GM21526 (cell line): ENCODE data around the gene POLD2.
"Not testable (repeated sequence)": the region's sequence is repeated elsewhere in the genome, so short reads cannot be mapped to it uniquely, and the experiment has no call there.

Source experiments
- ATAC-seq: cut with Tn5 transposase; IDR thresholded peaks from one replicate; pipeline ENCODE4 v1.9.1; 2021; ENCODE audit warnings: moderate library complexity; ENCODE audit not compliant: unreplicated experiment, low FRiP score

Gene POLD2

DNA sequence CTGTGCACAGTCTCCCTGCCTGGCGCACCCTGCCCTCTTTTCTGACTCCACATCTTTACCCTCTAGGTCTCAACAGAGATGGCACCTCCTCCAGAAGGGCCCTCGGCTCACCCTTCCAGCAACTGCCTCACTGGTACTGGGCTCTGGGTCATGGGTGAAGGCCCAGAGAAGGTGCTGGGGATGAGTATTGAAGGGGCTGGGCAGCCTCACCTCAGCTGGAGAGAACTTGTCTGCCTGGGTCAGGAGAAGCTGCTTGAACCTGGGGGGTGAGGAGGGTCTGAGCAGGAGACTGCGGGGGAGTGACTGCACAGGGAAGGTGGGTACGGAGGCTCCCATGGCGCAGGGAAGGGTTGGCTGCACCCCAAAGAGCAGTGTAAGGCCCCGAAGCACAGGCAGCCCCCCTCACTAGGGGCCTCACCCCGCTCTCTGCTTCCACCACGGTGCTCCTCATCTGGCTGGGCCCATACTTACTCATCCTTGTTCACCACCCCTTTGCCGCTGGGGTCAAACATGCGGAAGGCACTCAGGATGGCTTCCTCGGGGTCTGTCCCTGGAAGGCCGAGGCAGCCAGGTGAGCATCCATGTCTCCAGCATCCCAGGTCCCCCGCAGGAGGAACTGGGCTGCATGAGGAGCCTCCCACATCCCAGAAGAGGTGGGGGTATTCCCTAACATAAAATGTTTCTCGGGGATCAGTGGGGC lies 16.1 kb upstream of the POLD2 start:
- ATAC-seq, result no peak

DNA sequence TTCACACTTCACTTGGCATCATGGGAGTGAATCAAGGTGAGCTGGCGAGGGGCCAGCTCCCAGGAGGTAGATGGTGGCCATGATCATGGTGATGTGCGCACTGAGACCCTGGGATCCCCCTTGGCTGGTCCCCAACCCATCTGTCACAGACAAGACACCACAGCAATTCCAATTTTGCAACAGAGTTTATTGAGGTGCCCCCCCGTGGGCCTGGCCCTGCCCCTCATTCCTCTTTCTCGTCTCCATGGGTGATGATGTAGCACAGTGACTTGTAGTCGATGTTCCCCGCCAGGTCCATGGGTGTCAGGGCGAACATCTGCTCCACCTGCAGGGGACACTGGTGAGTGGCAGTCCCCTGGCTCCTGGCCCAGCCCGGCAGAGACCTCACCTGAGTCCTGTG lies 15.3 kb upstream of the POLD2 start:
- no peak for ATAC-seq

DNA sequence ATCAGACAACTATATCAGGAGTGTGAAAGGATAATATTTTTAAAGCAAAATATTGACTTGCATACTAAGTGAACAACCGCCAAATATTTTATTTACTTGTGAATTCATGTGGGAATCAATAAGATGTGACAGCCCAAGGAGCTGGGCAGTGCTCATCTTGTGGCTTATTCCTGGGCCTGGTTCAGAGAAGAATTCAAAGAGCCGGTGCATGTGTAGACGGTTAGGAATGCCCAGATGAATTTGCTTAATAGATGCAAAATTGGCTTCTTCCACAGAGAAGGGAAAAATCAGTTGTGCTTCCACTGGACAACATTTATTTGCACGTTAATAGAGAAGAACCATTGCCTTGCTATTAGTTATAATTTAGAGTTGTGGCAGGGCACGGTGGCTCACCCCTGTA lies 13.4 kb upstream of the POLD2 start:
- ATAC-seq, result no peak

DNA sequence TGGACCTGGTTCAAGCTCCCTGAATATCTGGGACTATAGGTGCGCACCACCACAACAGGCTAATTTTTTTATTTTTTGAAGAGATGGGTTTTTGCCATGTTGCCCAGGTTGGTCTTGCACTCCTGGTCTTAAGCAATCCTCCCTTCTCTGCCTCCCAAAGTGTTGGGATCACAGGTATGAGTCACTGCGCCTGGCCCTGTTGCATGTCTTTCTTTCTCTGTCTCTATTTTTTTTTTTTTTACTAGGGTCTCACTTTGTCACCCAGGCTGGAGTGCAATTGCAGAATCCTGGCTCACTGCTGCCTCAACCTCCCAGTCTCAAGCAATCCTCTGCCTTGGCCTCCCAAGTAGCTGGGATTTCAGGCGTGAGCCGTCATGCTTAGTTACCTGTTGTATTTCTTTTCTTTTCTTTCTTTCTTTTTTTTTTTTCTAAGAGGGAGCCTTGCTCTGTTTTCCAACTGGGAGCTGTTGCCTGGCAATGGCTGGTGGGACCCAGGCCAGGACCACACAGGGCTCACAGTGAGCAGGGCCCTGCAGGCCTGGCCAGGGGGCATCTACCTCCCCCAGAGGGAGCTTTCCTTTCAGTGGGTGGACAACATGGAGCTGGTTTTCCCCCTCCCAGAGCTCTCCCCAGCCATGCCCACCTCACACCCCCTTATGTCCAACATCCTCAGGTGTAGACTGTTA lies 11.7 kb upstream of the POLD2 start:
- no peak for ATAC-seq

DNA sequence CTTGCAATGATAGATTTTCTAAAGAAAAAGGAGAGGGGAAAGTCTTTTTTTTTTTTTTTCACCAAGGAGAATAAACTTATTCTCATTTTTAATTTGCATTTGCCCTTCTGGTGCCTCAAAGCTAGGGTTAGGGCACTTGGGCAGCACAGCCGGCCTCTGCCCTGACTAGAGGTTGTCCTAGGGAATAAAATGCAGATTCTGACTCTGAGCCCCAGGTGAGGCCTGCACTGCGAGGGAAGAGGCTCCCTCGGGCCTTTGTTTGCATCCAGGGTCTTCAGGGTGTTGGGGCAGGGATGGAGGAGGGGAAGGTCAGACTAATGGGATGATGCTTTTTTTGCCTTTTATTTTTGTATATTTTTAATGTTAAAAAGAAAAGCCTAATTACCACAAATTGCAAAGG lies 9.9 kb upstream of the POLD2 start:
- ATAC-seq, result no peak

DNA sequence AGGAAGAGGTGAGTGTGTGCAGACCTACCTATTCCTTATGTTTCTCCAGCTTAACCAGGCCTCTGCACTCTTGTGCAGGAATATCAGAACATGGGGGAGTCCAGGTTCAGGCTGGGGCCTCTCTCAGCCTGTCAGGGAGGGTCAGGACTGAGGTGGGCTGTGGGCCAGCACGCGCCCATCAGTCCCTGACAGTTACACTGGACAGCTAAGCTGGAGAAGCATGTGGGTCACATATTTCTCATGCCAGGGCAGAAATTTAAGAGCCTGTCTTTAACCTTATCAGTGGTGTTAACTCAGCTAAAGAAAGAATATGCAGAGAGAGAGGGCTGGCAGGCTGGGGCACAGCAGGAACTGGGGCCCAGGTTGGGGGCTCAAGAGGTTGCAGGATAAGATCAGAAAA lies 8.7 kb upstream of the POLD2 start:
- ATAC-seq, result no peak

DNA sequence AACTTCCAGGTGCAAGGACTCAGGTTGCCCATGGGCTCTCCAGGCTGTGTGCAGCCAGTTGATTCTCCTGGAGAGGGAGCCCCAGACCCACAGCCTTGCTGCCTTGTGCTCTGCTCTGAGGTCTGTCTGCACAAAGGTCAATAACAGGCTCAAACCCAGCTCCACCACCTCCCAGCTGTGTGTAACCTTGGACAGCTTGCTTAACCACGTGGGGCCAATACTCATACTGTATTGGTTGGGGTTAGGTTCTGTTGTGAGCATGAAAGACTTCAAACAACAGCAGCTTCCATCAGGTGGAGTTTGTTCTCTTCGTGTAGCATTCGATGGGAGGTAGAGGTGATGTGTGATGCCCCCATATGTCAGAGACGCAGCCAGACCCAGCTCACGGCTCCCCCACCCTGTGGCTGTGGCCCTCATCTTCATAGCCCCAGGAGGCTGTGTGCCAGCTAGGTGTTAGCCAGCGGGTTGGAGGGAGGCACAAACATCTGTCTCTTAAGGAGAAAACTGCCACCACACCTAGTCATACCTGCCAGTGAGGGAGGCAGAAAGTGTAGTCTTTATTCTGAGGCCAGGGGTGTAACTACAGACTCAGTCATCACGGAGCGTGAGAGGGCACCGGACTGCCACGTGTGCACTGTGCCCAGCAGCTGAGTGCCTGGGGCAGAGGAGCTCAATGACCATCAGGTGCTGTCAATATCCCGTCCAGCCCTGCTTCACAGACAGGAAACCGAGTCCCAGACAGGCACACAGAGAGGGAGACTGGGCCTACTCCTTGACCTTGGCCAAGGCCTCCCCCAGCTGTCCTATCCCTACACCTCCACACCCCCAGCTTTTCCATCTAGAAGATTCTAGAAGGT lies 8.1 kb upstream of the POLD2 start:
- ATAC-seq, result no peak

DNA sequence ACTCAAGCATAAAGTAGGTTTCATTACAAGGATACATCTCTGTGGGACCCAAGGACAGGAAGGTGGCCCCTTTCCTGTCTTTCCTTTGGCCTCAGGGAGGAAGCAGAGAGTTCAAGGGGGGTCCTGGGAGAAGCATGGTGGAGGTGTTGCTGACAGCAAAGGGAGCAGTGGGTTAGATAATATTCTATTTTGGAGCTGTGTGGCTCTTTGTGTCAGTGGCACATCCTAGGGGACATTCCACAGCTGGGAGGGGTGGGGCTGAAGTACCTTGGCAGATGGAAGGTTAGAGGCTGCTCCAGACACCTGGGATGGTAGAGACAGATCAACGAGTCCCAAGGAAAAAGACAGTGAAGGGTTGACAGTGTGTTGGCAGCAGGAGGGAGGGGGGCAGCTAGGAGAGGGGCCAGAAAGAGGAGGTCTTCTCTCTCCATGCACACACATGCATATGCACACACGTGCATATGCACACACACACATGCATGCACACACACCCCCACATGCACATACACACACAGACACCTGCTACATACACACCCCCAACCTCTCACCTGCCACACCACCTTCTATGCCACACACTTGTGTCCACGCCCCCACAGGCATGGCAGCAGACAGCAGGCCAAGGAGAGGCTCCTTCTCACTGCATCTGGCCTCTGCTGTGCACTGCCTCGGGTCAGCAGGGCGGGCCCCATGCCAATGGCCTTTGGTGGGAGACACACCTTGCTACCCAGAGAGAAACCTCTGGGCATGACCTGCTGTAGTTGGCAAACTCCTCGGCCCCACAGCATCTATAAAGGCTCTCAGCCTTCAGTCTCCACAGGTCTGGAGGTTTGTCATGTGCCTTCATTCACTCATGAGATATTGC lies 5.6 kb upstream of the POLD2 start:
- no peak for ATAC-seq

DNA sequence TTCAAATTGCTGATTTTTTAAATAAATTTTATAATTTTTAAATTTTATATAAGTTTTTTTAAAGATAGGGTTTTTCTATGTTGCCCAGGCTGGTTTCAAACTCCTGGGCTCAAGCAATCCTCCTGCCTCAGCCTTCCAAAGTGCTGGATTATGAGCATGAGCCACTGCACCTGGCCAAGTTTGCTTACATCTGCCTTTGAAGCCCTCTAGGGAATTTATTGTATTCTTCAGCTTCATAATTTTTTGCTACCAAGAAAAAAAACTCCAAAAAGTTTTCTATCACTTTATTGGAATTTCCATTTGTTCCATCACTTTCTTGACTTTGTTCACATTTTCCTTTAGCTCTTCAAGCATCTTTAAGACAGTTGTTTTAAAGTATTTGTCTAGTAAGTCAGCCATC lies 3.8 kb upstream of the POLD2 start:
- ATAC-seq, result no peak

DNA sequence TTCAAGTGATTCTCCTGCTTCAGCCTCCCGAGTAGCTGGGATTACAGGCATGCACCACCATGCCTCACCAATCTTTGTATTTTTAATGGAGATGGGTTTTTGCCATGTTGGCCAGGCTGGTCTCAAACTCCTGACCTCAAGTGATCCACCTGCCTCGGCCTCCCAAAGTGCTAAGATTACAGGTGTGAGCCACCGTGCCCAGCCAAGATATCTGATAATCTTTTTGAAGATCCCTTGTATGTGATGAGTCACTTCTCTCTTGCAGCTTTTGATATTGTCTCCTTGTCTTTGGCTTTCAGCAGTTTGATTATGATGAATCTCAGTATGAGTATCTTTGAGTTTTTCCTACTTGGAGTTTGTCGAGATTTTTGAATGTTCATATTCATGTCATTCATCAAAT lies 3.2 kb upstream of the POLD2 start:
- ATAC-seq, result not testable (repeated sequence)

DNA sequence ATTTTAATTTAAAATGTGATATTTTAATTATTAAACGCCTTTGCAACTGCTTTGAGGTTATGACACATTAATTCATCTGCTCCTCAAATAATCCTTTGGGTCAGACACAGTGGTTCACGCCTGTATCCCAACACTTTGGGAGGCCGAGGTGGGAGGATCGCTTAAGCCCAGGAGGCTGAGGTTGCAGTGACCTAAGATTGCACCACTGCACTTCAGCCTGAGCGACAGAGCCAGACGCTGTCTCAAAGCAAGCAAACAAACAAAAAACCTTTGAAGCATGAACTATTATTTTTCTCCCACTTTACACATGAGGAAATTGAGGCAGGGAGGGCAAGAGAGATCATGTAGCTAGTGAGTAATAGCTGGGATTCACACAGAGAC lies 1.5 kb upstream of the POLD2 start:
- no peak for ATAC-seq

DNA sequence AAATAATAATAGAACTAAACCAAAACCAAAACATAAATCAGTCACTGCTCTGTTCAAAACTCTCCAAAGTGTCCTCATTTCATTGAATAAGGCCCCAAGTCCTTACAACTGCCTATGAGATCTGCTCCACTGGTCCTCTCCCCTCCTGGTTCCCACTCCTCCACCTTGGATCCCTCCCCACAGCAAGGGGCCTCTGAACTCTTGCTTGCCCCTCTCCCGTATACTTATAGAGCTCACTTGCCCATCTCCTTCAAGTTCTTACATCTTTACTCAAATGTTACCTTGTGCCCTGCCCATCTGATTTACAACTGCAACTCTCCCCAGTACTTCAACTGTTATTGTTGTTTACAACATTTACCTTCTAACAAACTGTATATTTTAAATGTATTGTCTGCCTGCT lies 819 bp downstream of the POLD2 start:
- no peak for ATAC-seq

DNA sequence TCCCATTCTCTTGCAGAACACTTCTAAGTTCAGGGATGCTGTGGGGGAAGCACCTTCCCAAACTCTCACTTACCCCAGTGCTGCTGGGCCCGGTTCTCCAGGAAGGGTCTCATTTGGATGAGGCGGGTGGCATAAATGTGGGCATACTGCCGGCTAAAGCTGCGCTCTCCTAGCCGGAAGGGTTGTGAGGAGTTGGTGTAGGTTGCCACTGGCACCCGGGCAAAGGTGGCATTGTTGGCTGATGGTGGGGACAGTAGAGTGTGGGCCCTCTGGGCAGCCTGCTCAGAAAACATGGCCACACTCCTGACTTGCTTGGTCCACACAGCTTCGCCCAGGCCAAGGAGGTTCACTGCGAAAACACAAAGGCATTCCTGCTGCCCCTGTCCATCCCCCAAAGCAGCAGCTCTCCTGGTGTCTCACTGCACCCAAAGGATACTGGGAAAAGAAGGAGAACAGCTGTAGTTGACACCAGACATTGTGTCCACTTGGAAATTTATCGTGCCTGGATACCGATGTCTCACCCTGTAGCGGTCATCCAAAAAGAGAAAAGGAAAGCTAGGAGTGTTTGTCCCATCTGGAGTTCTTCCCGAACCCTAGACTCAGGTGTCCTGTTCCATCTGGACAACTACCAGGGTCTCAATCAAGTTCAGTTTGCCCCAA lies 1.5 kb downstream of the POLD2 start:
- ATAC-seq, result no peak

DNA sequence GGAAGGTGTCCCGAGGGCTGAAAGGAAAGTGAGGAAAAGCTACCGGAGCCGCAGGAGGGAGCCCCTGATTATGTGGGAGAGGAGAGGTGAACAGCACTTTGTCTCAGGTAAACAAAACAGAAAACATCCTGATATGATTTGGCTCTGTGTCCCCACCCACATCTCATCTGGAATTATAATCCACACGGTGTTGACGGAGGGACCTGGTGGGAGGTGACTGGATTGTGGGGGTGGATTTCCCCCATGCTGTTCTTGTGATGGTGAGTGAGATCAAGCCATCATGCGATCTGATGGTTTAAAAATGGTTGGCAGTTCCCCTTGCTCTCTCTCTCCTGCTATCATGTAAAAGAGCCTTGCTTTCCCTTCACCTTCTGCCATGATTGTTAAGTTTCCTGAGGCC lies 3.0 kb downstream of the POLD2 start:
- no peak for ATAC-seq

DNA sequence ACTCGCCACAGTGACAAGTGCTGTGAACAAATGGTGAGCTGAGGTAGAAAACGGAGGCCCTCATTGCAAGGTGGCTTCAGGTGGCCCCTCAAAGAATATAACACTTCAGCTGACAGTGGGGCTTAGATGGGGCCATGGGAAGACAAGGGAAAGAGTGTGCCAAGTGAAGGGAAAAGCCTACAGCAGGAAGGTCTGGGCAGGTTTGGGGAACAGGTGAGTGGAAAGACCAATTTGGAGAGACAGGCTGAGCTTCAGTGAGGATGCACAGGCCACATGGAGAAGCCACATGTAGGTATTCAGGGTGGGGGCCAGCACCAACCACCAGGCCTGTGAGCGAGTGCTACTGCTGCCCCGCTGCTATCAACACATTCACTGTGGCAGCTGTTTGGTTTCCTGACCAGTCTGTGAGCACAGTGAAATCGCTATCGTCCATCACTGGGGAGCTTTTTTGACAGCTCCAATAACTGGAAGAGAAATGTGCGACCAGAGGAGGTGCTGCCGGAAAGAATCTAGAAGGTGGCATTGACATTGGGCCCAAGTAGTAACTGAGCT lies 3.4 kb downstream of the POLD2 start:
- ATAC-seq, result no peak

DNA sequence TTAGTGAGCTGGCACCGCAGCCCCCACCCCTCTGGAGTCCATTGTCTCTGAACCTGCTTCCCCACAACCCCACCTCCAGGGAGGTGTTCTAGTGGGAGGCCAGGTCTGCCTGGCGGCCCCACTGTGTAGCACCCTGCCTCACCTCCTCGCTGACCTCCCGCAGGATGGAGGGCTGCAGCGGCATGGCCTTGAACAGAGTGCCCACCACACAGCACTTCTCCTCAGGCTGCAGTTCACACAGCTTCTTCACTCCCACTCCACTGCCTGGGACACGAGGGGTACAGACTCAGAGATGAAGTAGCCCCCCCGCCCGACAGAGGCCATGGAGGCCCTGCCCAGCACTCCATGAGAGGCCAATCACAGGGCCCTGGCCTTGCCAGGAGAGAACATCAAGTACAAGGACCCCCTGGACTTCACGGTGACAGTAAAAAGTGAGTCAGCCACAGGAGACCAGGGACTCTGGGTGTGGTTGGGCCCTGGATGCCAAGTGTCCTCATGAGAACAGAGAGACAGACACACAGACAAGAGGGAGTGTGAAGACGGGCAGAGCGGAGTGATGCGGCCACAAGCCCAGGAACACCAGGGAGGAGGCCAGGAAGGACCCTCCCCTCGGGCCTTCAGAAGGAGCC lies 5.4 kb downstream of the POLD2 start:
- ATAC-seq, result no peak

DNA sequence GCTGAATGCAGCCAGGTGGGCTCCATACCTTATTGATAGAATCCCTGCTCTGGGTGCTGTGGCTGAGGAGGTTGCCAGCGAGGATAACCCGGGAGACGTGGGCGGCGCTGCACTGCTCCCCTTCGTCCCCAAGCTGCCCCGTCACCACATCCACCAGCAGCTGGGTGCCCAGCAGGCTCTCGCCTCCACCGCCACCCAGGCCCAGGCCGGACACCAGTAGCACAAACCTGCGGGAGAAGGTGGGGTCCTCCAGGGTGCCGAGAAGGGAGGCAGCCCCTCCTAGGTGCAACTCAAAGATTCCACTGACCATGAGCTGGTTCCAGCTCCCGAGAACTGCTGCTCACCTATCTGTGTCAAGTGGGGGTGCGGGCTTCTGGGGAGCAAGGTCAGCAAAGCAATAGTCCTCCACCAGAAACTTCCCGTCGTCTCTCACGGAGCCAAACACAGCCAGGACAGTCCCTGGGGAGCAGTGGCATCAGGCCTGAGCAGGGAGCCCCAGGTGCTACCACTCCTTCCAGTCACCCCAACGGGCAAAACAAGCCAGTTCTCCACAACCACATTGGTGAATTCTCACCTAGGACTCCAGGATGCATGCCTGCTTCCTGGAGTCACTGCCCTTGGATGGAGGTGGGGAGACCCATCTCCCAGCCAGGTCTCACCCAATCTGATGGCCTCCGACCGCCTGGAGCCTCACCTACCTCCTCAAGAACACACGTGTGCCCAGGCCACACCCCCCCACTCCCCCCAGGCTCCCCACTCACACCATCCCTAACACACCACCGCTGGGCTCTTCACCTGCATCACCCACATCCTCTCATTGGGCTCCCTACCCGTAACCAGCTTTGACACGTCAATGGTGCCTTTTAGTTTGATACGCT lies 6.3 kb downstream of the POLD2 start:
- no peak for ATAC-seq

DNA sequence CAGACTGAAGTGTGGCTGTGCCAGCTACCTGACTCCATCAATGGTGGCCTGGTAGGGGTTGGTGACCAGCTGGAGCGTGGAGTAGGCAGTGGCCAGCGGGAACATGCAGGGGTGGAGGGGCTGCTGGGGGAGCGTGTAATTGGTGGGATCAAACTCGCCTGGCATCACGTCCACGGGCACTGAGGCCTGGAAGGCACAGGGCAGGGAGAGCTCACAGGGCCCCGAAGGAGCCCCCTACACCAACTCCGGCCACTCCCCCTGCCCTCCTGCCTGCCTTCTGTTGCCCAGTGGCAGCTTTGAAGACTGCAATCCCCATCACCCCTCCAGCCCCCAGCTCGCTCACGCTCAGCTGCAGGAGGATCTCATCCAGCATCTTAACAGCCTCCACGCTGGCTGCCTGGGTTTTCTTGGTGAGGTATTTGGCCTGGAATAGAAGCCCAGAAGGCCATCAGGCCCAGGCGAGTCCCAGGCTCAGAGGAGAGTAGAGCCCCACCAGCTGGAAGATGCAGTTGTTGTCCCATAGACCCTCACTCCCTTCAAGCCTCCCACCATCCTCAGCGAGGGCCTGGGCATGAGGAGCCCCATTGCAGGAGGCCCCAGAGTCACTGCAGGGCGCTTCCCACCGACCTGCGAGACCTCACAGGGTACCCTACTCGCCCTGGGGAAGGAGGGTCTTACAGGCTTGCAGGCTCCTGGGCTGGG lies 7.1 kb downstream of the POLD2 start:
- no peak for ATAC-seq
